Activated CD8-positive, alpha-beta memory T cell treated with anti-CD3 and anti-CD28 coated beads, Interleukin-2, amount 10 ng/mL, durations not matched to agents 7 days and 5 days (primary cell): ENCODE measurements around the gene DMRTC1. TPM values are rescaled to one million over a fixed set of nuclear protein-coding genes. Genes with fewer than 3 reads are reported as not detected.
"Not testable (repeated sequence)": the region's sequence is repeated elsewhere in the genome, so short reads cannot be mapped to it uniquely, and the experiment has no call there.

Experiments used
- ATAC-seq: fragments of 150-1000 bp; cut with Tn5 transposase; one replicate; pipeline ENCODE4 v1.10.0; 2021; ENCODE audit warnings: moderate library complexity
- CTCF ChIA-PET: fragments of 350-600 bp; sonication (Branson Sonifier 250); formaldehyde crosslinking; loops from one replicate; lab custom pipeline; 2021; ENCODE audit warnings: antibody characterized with exemption; lab: Charles Lee
- DNase-seq: peaks from one replicate; pipeline ENCODE4 v3.0.0-alpha.2; 2020
- H3K27ac Mint-ChIP-seq: one replicate; pipeline ENCODE4 v1.8.0; 2021; ENCODE audit warnings: mild to moderate bottlenecking, mixed read lengths
- H3K27me3 Mint-ChIP-seq: one replicate; pipeline ENCODE4 v1.8.0; 2021; ENCODE audit warnings: mixed read lengths
- H3K36me3 Mint-ChIP-seq: one replicate; pipeline ENCODE4 v1.8.0; 2021; ENCODE audit warnings: mild to moderate bottlenecking, mixed read lengths
- H3K4me1 Mint-ChIP-seq: one replicate; pipeline ENCODE4 v1.8.0; 2021; ENCODE audit warnings: mixed read lengths
- H3K4me3 Mint-ChIP-seq: one replicate; pipeline ENCODE4 v1.8.0; 2021; ENCODE audit warnings: mild to moderate bottlenecking, moderate library complexity, mixed read lengths
- H3K9me3 Mint-ChIP-seq: one replicate; pipeline ENCODE4 v1.8.0; 2022; ENCODE audit warnings: low read depth, mixed read lengths
- total RNA-seq, 2 experiments: library from RNA; stranded (reverse); gene quantifications; one replicate each; pipeline ENCODE4 v1.2.3, GENCODE V29; 2021

DMRTC1 gene
- total RNA-seq, 2 experiments from 2014 or later, result not detected

GRCh38 chrX:72889740-72890139, 53.9 kb downstream of the DMRTC1 start:
- CTCF ChIA-PET, H3K4me1 Mint-ChIP-seq, H3K27me3 Mint-ChIP-seq, DNase-seq, H3K9me3 Mint-ChIP-seq, H3K36me3 Mint-ChIP-seq, H3K4me3 Mint-ChIP-seq, H3K27ac Mint-ChIP-seq, ATAC-seq: not testable (repeated sequence)

GRCh38 chrX:72882898-72883297, 60.7 kb downstream of the DMRTC1 start:
- ATAC-seq, H3K9me3 Mint-ChIP-seq, H3K4me3 Mint-ChIP-seq, CTCF ChIA-PET, DNase-seq, H3K27me3 Mint-ChIP-seq, H3K36me3 Mint-ChIP-seq, H3K27ac Mint-ChIP-seq, H3K4me1 Mint-ChIP-seq: not testable (repeated sequence)

DNA sequence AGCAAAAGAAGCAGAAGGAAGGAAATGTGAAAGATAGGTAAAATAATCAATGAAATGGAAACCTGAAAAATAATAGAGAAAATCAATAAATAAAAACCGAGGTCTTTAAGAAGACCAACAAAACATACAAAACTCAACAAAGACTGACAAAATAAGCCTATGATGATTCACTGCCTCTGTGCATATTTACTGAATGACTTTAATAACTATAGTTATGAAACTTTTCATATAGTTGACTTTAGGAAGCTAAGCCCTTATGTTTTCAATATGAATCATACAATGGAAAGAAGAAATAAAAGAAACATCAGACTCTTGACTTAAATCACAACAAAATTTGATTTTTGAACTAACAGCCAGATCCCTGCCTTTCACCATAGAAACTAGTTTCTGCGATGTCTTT, 106.1 kb downstream of the DMRTC1 start:
- DNase-seq, H3K27me3 Mint-ChIP-seq, H3K36me3 Mint-ChIP-seq, H3K4me3 Mint-ChIP-seq, H3K4me1 Mint-ChIP-seq, H3K27ac Mint-ChIP-seq, CTCF ChIA-PET, ATAC-seq, H3K9me3 Mint-ChIP-seq: not testable (repeated sequence)

DNA sequence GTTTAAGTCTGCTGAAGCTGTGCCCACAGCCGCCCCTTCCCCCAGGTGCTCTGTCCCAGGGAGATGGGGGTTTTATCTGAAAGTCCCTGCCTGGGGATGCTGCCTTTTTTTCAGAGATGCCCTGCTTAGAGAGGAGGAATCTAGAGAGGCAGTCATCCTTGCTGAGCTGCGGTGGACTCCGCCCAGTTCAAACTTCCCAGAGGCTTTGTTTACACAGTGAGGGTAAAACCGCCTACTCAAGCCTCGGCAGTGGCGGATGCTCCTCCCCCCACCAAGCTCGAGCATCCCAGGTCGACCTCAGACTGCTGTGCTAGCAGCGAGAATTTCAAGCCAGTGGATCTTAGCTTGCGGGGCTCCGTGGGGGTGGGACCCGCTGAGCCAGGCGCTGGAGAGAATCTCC, 112.9 kb downstream of the DMRTC1 start:
- H3K4me3 Mint-ChIP-seq, H3K4me1 Mint-ChIP-seq, CTCF ChIA-PET, ATAC-seq, H3K9me3 Mint-ChIP-seq, H3K36me3 Mint-ChIP-seq, H3K27ac Mint-ChIP-seq, DNase-seq, H3K27me3 Mint-ChIP-seq: not testable (repeated sequence)

Other genes with a start within 250 kb of the DMRTC1 start
- gene PHKA1, start 229.5 kb downstream of the DMRTC1 start, total RNA-seq, result 1 to 10 TPM; 1.1 to 4.9 TPM
- not detected for gene DMRTC1B, start 166.9 kb downstream of the DMRTC1 start, total RNA-seq
- gene FAM236B, start 161.2 kb downstream of the DMRTC1 start, total RNA-seq, result not detected
- gene FAM236D, start 135.6 kb downstream of the DMRTC1 start, total RNA-seq, result not detected
- not detected for gene FAM236C, start 31.2 kb downstream of the DMRTC1 start, total RNA-seq
- gene FAM236A, start 5.6 kb downstream of the DMRTC1 start, total RNA-seq, result not detected
- gene PABPC1L2B, start 59.1 kb upstream of the DMRTC1 start, total RNA-seq, result not detected
- not detected for gene PABPC1L2A, start 135.7 kb upstream of the DMRTC1 start, total RNA-seq